HG02763 (cell line): ENCODE data around the gene PLCL2.
"Not testable (repeated sequence)": the region's sequence is repeated elsewhere in the genome, so short reads cannot be mapped to it uniquely, and the experiment has no call there.

Experiments
- ATAC-seq: cut with Tn5 transposase; IDR thresholded peaks from one replicate; pipeline ENCODE4 v1.9.1; 2021; ENCODE audit warnings: mild to moderate bottlenecking, moderate library complexity; ENCODE audit not compliant: unreplicated experiment

The PLCL2 gene

DNA sequence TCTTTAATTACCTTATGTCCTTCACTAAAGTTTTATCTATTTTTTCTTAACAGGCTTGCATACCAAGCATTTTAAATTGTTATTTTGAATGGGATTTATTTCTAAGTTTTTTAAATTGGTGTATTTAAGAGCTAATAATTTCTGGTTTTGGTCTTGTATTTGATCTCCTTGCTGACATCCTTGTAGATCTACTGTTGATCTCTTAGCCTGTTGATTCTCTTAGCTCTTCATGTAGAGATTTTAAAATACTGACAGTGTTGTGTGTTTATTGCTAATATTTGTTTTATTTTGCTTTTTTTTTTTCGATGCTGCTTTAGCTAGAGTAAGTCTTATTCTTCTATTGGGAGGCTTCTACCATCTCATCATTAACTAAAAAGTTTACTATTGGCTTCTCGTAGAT, 65.5 kb downstream of the PLCL2 start:
- ATAC-seq: no peak

DNA sequence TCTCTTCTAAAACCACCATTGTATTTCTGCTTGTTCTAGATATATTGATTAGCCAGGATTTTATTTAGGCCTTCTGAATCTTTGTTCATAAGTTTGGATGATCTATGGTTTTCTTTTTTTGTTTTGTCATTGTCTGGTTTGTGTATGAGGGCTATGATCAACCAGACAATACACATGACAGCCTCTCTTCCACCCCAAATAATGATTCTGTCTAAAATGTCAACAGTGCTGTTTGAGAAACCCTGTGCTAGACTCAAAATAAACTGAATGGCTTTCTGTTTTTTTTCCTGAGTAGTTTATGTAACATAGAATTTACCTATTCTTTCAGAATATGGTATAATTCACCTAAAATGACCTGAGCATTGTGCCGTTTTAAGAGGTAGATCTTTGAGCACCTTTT, 66.1 kb downstream of the PLCL2 start:
- no peak for ATAC-seq

DNA sequence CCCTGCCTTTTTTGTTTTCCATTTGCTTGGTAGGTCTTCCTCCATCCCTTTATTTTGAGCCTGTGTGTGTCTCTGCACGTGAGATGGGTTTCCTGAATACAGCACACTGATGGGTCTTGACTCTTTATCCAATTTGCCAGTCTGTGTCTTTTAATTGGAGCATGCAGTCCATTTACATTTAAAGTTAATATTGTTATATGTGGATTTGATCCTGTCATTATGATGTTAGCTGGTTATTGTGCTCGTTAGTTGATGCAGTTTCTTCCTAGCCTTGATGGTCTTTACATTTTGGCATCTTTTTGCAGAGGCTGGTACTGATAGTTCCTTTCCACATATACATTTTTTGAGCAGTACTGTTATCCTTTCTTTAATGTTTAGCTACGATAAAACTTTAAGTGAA, 73.1 kb downstream of the PLCL2 start:
- ATAC-seq: not testable (repeated sequence)

DNA sequence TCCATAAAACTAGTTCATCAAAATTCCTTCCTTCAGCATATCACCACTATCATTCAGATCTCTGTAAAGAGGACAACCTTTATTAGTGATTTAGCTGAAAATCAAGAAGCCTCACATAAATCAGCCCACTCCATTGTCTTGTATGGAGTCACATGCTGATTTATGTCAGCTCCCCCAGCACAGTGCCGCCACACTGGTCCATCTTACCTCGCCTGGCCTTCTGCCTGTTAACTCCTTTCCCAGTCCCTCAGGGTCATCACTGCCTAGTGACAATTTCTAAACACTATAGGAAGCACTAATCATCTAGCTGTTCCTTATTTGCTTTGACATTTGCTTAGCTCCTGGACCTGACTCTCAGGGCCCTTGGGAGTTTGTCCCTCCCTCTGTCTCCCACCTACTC, 75.4 kb downstream of the PLCL2 start:
- no peak for ATAC-seq

DNA sequence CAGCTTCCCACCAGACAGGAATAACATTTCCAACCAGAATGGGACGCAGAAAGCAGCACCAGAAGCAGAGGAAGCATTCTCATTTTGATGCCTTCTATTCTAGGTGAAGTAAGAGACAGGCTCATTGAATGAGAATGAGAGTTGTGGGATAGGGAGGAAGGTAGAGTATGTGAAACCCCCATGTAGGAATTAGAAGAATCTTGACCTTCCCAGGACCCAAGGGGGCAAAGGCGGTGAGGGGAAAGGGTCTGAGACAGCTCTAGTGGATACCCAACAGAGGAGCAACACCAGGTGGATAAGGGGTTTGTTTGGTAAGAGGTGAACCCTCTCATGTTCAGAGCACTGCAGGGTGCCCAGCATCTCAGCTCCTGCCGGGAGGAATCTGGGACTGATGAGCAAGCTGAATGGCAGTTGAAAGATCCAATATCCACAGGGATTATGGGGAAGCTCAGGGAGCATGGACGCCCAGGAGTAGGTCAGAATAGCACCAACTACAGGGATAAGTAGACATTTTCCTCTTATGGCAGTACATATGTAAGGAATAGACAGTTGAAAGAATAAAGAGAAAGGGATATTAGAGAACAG, 77.0 kb downstream of the PLCL2 start:
- ATAC-seq: no peak

DNA sequence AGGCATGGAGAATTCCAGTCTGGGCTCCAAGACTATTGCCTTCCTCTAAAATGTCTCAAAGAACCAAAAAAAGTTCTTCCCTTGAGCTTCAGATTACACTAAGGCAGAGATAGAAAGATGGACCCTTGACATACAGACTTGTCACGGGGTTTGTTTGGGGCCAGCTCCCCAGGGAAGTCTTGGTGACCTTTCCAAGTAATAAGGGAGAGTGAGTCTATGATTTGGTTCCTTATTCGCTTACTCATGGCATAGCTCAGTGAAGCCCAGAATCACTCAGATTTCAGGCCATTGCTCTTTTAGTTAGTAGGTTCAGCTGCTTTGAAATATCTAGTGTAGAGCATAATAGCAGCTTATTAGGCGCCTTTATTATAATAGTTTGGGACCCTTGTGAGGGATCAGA, 90.3 kb downstream of the PLCL2 start:
- ATAC-seq: no peak

DNA sequence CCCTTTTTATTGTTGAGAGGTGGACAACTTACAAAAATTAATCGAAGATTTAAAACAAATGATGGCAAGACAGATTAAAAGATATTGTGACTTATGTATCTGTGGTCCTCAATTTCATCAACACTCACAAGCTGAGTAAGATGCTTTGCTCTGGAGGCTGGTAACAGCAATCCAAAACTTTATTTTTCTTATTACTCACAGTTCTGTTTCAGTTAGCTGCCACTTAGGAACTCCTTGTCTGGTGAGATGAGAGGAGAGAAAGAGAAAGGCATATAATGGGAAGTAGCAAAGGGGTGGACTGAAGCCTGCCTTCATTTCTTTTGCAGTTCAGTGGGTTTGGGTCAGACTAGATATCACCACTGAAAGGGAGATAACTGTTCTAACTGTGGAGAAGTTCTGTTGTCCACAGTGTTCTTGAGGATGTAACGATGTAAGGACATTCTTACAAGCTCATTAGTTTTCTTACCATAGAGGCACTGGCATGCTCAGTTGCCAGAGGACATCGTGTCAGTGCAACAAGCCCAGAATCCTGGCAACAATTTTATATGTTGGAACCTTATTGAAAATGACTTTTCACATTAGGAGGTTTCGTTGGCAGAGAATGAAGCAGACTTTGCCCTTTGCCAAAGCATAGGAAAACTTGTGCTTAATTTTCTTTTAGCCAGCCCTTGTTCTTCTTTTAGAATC, 93.6 kb downstream of the PLCL2 start:
- ATAC-seq: no peak

DNA sequence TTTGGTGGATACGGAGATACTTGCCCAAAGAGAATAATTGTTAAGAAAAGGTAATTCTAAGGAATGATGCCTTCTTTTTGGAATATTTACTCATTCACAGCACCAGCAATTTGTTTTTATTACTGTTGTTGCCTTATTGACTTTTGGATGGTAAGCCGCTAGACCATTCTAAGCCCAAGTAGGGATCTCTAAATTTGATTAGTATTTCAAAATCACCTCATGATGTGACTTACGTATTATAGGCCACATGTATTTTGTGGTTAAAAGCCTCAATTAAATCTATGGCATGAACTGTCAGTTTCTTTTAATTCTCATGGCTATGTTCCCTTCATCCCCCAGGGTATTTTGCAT, 94.1 kb downstream of the PLCL2 start:
- no peak for ATAC-seq

DNA sequence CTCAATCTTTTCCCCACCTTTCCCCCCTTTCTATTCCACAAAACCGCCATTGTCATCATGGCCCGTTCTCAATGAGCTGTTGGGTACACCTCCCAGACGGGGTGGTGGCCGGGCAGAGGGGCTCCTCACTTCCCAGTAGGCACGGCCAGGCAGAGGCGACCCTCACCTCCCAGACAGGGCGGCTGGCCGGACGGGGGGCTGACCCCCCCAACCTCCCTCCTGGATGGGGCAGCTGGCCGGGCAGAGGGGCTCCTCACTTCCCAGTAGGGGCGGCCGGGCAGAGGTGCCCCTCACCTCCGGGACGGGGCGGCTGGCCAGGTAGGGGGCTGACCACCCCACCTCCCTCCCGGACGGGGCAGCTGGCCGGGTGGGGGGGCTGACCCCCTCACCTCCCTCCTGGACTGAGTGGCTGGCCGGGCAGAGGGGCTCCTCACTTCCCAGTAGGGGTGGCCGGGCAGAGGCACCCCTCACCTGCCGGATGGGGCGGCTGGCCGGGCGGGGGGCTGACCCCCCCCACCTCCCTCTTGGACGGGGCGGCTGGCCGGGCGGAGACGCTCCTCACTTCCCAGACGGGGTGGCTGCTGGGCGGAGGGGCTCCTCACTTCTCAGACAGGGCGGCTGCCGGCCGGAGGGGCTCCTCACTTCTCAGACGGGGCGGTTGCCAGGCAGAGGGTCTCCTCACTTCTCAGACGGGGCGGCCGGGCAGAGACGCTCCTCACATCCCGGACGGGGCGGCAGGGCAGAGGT, 95.2 kb downstream of the PLCL2 start:
- ATAC-seq: not testable (repeated sequence)

DNA sequence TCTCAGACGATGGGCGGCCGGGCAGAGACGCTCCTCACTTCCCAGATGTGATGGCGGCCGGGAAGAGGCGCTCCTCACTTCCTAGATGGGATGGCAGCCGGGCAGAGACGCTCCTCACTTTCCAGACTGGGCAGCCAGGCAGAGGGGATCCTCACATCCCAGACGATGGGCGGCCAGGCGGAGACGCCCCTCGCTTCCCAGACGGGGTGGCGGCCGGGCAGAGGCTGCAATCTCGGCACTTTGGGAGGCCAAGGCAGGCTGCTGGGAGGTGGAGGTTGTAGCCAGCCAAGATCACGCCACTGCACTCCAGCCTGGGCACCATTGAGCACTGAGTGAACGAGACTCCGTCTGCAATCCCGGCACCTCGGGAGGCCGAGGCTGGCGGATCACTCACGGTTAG, 95.8 kb downstream of the PLCL2 start:
- not testable (repeated sequence) for ATAC-seq

DNA sequence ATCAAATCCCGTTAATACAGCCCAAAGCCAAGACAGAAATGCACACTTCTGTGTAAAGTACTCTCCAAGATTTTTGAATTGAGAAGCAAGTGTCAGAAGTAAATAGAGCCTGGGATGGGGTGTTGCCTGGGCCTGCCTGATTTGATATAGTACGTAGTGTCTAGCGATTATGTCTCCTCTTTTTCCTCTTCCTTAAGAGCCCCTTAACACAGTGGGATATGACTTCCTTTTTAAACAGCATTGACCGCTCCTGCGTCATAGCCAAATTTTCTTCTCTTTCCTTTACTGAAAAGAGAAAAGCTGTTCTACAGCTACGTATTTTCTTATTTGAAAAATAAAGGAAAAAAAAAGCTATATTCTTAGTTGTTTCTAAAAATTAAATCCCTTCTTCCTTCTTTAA, 97.7 kb downstream of the PLCL2 start:
- ATAC-seq: no peak

DNA sequence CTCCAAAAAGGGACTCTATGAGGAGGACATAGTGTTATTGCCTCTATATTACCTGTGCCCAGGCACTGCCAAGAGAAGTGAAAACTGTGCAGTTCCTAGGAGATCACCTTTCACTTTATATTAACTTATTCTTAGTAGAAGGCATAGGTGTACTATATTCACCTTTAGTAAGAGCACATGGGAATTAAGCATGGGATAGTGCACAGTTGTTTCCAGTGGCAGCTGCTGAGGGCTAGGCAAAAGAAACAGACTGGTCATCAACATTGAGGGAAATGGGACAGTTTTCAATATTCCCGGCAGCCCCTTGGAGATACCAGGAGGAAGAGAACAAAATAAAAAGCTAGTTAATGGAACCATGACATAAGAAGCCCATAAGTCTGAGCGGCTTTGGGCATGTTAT, 100.9 kb downstream of the PLCL2 start:
- no peak for ATAC-seq

DNA sequence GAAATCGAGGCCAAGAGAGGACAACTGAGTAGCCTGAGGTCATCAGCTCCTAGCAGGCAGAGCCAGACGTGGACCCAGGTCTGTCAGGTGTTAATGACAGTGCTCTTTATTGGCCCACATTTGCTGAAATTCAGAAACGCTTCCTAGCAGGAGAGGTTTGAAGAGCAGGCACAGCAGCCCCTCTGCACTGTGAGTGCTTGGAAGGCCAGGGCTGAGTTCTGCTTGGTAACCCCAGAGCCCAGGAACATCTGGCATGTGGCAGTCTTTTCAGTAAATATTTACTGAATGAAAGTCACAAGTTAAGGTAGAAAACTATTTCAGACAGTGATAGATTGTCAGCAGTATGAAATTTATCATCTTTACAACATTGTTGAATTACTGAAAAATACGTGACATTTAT, 102.4 kb downstream of the PLCL2 start:
- ATAC-seq: no peak

DNA sequence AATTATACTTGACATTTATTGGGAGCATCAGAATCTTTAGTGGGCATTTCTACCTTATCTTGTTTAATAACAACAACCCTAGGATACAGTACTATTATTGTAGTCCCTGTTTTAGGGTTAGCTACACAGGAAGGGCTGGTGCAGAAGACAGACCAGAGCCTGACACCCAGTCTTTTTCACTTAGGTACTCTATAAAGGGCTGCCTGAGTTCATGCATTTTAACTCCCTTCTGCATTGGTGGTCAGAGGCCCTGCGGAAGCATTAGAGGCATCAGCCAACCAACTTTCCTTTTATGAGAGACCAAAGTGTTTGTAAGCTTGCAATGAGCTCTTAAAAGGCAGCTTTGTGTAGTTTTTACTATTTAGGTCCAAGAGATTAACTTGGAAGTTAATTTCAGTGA, 105.4 kb downstream of the PLCL2 start:
- ATAC-seq: no peak

DNA sequence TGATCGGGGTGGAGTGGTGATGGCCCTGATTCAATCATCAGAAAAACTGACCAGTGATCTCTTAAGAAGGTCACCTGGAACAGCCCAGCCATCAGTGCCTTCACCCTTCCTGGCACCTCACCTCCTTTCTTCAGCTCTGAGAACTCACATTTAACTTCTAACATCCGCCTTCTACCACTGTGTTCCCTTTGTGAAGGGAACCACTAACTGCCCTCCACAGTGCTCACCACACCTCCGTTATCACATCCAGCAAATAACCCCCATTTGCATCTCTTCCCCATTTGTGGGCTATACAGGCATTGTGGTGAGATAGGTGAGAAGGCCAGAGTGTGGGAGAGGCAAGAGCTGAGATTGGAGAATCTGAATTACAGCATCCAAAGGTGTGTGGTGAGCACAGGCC, 107.4 kb downstream of the PLCL2 start:
- no peak for ATAC-seq

DNA sequence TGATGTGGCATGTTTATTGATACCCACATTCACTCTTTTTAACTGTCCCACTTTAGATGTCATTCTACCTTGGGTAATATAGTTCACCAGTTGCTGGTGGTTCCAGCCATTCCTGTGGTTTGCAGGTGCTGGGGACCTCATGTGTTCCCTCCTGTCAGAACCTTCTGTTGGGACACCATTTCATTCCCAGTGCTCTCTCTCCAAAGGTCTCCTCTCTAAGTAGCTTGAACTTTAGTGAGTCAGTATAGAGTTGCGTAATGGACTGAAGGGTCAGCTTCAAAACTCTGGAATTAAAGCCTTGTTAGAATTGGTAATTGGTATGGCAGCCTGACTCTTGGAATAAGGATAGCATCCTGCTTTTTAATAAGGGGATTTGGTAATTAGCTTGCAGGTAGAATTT, 108.5 kb downstream of the PLCL2 start:
- ATAC-seq: no peak

DNA sequence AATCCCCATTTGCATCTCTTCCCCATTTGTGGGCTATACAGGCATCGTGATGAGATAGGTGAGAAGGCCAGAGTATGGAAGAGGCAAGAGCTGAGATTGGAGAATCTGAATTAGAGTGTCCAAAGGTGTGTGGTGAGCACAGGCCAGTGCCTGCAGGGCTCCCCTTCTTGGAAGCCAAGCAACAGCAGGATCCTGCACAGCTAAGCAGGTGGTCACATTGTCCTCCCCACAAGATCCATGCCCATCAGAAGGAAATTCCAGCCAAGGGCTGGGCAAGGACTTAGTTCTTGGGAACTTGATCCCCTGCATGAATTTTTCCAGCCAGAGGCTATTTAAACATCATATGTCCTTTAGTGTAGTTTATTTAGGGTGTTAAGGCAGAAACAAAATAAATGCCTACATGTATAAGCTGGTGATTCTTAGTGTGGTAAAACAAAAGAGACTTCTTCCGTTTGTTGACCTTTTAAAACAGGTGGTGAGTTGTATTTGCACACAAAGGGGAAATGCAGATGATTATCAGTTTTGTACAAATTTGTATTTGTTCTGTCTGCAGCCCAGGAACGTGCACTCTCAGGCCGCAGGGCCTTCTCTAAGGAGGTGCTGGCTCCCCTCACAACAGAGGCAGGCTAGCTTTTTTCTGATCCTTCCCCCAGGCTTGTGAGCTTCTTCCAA, 110.2 kb downstream of the PLCL2 start:
- ATAC-seq: no peak

DNA sequence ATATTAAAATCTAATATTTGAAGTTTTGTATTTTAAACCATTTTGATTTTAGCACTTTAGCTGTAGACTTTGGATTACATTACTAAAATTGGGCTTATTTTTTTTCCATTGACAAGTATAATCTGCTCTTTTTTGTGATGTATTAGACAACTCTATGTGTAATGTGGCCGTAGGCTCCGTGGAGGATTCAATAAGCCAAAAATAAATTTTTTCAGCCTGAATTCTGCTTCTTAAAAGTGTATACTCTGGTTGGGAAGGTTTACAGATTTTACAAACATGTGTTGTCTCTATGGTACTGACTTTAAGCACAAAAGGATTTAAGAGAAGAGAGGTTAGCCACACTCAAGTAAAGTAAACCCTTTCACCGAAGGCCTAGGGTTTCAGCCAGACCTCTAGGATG, 110.8 kb downstream of the PLCL2 start:
- ATAC-seq: no peak

DNA sequence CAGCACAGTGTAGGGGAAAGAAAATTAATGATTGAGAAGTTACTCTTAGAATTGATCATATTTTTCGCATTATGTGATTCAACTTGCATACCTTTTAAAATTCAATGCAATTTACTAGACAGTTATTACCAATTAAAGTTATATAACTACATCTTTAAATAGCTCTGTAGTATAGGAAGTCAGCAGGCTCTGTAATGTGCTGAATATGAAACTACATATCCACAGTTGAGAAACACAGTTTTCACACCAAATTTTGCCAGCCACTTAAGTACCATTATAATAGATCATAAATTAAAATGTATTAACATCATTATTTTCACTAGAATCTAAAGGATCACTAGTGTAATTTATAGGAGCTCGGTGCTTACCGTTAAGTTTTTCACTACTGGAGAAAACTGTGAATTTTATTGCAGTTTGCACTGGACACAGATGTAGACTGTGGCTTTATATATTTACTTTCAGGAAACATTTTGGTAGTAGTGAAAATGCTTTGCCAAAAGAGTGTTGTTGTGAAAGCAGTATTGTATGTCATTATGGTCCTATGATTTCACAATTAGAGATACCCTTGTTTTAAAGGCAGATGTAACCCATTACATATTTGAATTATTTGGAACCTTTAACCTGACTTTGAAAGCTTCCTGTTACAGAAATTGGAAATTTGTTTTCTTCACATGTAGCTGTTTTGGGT, 113.6 kb downstream of the PLCL2 start:
- no peak for ATAC-seq

DNA sequence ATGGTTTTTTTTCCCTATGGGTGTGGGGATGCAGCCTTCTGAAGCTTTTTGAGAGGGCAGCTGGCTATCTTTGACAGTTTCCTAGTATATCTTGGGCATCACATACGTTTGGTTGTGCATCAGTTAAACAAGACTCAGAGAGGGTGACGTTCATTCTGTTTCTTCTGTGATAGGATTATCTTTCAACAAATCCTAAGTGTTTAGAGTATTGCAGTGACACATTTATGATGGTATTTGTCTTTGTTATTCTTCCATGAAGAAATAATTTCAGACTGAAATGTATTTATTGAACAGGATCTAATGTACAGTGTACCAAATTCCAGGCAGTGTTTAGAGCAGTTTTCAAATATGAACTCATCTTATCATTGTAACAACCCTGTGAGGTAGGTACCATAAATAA, 114.4 kb downstream of the PLCL2 start:
- no peak for ATAC-seq

DNA sequence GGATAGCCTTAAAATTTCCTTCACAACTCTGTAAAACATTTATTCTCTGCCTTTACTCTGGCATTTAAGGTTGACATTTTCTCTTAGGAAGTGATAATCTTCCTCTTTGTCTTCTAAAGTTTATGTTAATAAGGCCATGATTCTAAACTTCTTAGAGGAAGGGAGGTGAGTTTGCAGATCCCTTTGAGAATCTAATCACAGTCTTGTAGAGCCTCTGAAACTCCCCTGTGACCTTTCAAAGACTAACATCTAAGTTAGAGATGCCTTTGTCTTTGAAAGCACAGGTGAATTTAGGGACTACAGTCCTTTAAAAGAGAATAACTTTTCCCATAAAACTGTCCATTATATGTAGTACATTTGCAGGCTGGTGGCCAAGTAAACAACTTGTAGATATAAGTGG, 115.1 kb downstream of the PLCL2 start:
- ATAC-seq: no peak
